ENCODE measurements around the gene BAAT.

GRCh38 chr9:101428909-101429308, 44.1 kb upstream of the BAAT start:
- no peak for TF ChIP-seq CTCF (IDR thresholded peaks at IDR 0.05; ENCODE audit: insufficient read depth, low read length, poor library complexity, severe bottlenecking)
- no peak for TF ChIP-seq EZH2phosphoT487 (conservative IDR thresholded peaks at IDR 0.05; ENCODE audit: low read length)

Measured in SU-DHL-6 (cell line).